GM19328 (cell line): ENCODE results near the gene HDAC4.

Experiments
- ATAC-seq: cut with Tn5 transposase; IDR thresholded peaks from one replicate; pipeline ENCODE4 v1.9.1; 2021; ENCODE audit warnings: mild to moderate bottlenecking, moderate library complexity; ENCODE audit not compliant: unreplicated experiment

HDAC4 gene

DNA sequence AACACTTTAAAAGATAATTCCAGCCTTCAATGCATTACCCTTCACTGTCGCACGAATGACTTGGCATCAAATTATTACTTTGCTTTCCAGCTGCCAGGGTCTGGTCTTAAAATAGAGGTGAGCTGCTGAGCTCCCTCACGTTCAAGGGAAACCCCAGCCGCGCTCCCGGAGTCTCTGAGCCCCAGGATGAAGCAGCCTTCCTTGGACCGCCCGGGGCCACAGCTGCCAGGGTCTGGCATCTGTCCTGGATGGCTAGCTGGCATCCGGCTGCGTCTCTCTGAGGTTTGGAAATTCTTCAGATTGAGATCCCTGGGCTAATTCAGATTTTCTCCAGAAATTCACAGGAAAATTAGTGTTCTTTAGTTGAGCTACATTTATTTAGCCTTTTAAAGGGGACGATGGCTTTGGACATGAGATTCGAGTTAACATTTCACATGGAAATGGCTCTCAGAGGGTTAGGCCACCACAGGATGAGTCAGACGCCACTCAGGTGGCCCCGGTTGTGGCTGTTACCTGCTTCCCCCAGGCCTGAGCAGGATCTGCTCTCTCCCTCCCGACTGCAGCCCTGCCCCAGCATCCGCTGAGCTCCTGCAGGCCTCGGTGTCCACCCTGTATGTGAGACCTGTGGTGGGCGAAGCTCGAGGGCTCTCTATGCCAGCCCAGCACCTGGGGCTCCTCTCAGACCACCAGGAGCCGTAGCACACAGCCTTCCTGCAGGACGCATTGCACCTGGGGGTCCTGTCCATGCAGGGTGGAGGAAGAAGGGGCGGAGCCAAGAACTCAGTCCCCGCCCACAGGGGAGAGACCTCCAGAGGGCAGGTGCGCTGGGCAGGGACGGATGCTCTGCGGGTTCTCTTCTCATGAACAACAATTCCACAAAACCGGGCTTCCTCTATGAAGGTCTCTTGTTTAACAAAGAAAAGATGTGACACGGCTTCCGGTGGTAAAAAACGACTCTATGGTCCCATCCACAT lies 297.4 kb downstream of the HDAC4 start:
- no peak for ATAC-seq

DNA sequence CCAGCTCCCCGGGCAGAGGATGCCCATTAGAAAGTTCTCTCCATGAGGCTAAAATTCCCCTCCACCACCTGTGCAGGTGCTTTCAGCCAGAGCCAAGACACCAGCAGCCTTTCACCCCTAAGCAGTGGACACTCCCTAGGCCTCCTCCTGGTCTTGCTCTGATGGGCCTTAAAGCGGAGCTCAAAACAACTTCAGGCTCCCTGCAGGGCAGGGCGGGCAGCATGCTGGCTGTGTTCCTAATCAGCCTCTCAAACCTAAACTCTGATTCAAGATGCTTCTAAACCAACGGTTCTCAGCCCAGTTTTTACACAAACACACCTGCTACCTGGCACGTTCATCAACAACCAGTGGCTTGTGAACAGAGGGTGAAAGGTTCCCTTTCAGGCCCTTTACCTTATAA lies 298.6 kb downstream of the HDAC4 start:
- no peak for ATAC-seq

DNA sequence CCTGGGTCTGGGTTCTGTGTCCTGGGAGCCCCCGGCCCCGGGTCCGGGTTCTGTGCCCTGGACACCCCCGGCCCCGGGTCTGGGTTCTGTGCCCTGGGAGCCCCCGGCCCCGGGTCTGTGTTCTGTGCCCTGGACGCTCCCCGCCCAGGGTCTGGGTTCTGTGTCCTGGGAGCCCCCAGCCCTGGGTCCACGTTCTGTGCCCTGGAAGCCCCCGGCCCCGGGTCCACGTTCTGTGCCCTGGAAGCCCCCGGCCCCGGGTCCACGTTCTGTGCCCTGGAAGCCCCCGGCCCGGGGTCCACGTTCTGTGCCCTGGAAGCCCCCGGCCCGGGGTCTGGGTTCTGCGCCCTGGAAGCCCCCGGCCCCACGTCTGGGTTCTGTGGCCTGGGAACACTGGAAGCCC lies 299.0 kb downstream of the HDAC4 start:
- no peak for ATAC-seq

DNA sequence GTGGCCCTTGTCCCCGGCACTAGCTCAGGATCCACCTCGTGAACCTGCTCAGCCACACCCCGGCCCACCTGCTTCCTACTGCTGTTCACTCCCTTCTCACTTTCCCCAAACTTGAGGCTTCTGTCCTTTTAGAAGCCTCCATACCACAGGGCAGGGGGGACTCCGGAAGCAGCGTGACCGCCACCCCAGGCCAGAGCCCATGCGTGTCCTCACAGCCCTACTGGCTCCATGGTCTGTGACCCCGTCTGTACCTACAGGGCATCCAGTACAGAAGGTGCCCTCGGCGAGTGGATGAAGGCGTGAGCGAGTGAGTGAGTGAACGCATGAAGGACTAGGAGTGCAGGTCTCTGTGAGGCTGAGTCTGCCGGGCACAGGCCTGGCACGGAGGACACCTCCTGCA lies 299.7 kb downstream of the HDAC4 start:
- ATAC-seq = no peak

DNA sequence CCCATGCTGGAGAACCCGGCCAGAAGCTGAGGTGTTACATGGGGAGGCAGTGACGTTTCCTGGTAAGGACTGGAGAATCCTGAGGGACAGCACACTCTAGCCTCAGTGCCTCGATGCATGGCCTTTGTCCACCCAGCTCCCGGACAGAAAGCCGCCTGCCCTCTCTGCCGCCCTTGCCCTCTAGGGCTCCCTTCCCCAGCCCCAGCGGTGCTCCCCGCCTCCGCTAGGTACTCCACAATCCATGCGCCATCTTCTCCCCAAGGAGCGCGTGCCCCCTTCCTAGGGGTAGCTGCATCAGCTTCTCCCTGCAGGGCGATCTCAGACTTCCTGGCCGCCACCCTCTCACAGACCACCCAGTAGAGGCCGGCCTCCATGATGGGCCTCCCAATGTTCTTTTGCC lies 301.3 kb downstream of the HDAC4 start:
- no peak for ATAC-seq

DNA sequence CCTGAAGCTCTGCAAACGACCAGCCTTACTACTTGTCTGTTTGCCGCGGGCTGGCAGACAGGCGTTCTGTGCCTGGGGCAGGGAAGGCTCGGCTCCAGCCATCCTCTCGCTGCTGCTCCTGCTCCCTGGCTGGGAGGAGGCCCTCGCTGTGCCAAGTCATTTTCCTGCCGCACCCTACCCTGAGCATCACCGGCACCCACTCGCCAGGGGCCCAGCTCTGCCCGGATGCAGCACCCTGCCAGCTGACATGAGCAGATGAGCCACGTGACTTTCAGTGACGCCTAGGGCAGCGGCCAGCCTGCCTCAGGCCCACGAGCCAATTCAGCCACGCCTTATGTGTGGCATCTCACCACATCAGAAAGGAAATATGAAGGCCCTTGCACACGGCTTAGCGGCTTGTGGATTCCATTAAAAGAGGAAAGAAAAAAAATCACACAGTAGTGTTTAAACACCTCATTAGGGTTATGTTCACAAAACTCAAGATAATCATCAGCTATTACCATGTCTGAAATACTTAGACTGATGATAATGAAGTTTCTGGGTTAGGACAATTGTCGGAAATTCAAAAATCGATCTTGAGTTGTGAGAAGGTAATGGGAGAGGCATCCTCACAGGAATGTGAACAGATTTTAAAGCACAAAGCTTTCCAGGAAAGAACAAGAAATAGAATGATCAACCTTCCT lies 302.4 kb downstream of the HDAC4 start:
- no peak for ATAC-seq

DNA sequence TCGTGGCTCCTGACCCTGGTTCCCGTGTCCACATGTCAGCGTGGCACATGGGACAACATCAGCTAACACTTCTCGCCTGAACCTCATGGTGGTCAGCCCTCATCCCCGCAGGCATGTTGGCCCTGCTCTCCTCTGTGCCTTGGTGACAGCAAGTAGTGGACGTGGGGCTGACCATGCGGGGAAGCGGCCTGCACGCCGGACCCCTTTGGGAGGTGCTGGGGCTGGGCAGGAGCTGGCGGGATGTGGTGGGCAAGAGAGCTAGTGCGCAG lies 303.5 kb downstream of the HDAC4 start:
- no peak for ATAC-seq

DNA sequence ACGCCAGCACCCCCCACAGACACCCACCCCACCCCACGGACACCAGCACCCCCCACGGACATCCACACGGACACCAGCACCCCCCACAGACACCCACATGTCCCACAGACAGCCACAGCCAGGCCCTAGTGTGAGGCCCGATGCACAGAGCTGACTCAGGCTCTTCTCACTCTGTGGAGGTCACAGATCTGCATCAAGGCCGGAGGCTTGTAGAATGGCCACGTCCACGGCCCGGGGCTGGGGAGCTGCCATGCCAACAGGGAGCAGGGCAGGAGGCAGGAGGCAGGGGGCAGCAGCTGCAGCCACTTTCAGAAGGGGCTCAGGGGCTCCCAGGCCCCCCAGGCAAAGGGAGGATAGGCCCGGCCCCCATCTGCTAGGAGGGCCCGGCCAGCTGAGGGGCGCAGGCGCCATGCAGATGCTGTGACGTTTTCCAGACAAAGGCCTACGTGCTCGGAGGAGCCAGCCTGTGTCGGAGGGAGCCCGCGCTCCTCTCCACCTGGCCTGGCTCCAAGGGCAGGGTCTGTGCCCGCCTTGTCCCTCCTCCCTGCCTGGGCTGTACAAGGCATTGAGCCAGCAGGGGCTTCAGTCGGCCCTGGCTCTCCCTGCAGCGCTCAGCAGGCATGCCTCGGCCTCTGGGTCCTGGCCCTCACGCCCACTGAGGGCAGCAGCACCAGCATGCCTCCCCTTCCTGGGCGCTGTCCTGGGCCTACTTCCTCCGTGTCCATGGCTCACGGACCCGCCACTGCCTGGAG lies 304.0 kb downstream of the HDAC4 start:
- ATAC-seq = no peak

DNA sequence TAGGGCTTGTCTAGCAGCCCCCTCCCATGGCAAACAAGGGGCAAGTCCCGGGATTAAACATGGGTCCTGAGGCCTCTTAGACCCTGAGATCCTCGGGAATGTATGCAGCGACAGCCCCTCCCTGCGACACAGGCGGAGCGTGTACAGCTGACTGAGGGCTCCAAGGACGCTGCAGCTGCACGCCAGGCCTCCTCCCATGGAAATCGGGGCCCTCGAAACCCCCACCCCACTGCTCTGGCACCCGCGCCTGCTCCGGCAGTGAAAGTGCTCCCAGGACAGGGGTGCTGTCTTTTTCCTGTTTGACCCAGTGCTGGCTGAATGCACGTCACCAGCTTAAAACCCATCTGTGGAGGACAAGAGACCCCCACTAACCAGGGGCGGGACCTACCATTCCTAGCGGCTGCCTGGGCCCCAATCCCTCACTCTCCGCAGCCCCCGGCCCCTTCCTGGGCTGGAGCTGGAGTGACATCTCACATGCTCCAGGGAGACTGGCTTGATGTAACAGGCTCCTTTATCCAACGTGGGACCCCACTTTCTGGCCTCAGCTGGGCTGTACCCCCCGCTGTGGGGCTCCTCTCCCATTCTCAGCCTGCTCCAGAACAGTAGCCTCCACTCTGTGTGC lies 305.2 kb downstream of the HDAC4 start:
- ATAC-seq = no peak

DNA sequence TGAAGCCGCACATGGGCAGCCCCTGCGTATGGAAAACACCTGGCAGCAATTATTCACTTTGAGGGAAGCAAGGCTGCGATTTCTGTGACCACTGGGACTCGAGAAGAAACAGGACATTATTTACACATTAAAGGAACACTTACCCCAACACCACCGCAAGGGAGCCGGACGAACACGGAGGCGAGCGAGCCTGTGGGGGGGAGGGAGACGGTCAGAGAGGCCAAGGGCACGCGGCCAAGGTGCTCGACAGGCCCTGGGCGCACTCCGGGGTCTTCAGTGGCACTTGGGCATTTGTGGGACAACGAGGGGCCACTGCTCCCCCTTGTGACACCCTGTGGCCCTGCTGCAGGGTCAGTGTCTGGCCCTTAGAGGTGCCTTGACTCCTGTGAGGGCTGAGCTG lies 306.0 kb downstream of the HDAC4 start:
- no peak for ATAC-seq

DNA sequence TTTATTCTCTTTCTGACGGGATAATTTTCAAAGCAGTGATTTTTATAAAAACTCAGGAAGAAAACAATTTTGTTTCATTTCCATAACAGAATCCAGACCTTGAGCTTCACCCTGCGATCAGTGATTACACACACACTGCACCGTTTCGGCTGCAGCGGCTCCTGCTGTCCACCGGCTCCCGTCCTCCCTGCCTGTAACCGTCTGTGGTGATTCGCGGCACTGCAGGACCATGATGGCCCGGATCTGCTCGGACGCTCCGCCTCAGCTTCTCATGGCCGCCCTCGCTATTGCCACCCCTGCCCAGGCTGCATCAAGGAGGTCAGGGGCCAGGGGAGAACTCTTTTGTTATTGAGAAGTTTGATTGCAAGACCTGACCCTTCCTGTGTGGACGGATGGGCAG lies 306.9 kb downstream of the HDAC4 start:
- ATAC-seq = no peak

DNA sequence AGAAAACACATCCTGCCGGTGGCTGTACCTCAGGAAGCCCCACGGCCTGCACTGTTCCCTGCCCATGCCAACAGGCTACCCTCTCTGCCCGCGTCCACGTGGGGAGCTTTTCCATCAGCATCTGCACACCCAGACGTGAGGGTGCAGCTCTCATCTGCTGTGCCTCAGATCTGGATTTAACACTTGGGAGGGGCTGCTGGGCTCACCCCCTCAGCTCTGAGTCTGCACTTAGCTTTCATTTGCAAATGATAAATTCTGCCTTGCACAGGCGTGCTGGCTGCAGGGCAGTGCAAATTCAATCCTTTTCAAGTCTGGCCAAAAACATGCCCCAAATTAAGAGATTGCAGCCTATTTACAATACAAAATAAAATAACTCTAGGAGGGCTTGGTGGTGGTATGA lies 307.3 kb downstream of the HDAC4 start:
- ATAC-seq = no peak

DNA sequence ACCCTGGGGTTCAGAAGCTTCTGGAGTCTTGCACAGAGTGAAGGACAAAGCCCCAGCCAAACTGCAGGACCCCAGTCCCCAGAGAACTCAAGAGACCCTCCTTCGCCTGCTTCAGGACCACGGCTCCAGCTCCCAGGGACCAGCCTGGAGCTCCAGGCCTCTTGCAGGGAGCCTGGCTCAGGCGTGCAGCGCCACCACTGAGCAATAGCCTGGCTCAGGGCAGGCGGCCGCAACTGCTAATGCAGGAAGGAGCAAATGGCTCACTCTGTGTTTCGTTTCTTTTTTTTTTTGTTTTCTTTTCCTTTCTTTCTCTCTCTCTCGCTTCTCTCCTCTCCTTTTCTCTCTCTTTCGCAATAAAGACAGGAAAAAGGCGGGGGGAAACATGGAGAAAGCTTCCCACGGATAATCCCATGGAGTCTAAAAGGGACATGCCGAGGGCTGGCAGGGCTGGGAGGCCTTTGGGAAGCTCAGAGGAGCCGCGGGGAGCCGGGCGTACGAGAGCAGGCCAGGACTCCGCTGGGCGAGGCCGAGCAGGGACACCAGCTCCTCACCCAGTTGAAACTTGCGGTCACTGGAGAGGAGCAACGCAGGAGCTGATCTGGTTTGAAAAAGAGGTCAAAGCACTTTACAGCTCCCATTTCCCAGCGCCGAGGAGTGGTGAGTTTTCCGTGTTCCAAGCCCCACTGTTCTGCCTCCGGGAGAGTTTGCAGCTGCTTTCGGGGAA lies 308.1 kb downstream of the HDAC4 start:
- ATAC-seq = no peak

DNA sequence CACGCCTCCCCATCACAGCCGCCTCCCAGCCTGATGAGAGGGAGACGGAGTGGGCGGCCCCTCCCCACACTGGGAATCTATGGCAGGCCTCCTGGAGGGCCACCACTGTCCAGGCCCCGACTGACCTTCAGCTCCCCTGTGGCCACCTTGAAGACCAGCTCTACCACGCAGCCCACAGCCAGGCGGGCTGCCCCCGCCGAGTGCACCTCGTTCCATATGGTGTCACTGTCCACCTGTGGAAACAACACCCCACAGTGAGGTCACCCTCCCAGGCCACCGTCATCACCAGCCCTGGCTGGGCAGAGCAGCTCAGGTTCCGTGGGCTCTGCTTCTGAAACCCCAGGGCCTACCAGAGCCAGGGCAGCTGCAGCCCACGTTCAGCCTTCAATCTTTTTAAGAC lies 310.9 kb downstream of the HDAC4 start:
- no peak for ATAC-seq

DNA sequence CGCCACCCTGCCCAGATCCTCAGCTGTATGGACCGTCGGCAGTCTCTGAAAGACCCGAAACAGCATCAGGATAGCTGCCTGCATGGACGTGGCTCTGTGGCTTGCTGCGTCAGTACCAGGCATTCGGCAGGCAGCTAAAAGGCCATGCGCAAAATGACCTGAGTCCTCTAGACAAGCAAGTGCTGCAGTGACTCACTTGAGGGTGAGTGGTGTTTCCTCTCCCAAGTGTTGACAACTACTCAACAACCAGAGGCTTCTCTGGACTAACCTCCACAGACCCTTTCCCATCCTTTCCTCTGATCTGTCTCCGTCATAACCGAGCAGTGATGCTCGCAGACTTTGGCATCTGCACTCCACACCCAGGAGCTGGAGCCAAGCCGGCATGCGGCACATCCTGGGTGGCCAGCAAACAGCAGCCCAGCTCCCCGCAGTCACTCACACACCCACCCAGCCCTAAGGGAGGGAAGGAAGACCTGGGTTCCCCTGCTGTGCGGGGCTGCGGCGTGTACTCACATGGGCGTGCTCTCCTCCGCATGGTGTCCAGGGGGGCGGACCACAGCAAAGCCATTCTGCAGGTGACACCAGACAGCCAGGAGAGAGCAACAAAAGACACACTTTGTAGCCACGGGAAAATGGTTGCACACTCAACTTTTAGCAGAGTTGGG lies 313.6 kb downstream of the HDAC4 start:
- ATAC-seq = no peak

DNA sequence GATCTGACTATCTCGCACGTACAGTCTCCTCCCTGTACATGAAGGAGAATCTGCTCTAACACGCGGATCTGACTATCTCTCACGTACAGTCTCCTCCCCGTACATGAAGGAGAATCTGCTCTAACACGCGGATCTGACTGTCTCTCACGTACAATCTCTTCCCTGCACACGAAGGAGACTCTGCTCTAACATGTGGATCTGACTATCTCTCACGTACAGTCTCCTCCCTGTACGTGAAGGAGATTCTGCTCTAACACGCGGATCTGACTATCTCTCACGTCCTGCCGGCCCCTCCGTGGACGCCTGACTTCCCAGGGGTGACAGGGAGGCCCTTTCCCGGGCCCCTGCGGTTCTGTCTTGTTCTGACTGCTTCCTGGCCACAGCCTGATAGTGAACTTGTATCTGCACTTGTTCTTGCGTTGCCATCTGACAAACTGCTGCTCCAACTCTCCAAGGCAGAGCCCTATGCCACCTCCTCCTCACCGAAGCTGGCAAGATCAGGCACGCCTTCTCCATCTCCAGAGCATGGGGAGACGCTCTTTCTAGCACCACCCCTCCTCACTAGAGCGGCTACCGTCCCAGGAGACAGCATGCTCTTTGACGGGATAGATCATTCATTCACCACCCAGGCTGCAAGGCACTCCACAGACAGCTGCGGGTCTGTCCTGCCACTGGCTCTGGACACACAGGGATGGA lies 314.3 kb downstream of the HDAC4 start:
- ATAC-seq = no peak

DNA sequence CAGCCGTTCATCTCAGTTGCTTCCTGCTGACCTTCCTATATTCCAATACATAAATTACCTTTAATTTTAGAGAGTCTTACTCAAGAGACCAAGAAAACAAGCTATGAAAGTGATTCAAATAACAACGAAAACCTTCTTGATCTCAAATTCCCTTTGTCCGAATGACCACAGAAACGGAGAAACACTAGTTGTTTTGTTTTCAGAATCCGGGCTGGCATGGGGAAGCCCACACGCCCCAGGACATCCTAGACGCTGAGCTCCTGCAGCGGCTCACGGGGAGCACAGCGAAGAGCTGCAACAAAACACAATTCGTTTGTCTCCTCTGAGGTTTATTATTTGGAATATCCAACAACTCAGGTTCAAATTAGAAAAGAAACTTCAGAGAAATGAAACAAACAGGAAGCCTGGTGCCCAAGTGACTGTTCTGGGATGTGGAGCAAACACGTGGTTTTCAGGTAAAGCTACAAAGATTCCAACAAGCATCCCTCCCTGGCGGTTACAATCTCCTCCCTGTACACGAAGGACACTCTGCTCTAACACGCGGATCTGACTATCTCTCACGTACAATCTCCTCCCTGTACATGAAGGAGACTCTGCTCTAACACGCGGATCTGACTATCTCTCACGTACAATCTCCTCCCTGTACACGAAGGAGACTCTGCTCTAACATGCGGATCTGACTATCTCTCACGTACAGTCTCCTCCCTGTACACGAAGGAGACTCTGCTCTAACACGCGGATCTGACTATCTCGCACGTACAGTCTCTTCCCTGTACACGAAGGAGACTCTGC lies 315.4 kb downstream of the HDAC4 start:
- ATAC-seq = no peak

DNA sequence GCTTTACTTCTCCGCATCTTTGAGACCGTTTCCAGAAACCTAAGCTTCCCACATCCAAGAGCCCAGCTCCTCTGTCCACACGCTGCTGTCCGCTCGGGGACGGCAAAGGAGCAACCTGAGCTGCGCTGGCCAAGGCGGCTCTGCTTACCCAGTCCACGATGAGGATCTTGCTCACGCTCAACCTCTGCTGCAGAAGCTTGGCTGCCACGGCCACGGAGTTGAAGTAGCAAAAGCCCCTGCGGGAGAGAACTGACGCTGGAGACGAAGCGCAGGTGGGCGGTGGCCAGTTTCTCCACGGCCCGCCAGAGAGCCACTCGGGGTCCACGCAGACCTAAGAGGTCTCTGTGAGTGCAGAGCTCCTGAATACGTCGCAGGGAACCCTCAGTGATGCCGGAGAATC lies 316.8 kb downstream of the HDAC4 start:
- no peak for ATAC-seq

DNA sequence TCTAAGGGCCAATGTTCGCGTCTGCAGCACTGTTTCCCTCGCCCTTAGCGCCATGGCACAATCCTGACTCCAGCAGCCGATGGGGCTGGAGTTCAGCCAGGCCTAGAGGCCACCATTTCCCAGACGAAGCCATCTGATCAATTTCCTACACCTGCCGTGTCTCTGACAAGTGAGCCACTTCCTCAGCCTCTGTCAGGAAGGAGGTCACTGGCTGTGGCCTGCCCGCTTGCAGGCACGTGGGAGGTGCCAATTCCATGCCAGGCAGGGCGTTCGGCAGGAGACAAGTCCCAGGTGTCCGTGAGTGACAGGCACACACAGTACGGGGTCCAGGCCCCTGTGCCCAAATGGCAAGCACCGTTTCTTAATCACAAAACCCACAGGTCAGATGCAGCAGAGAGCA lies 318.4 kb downstream of the HDAC4 start:
- no peak for ATAC-seq
